IPS-NIHi7 (cell line): ENCODE data around the gene AMPD1.

ENCODE experiments used
- DNase-seq: peaks from one replicate; pipeline ENCODE4 v3.0.0; 2012; ENCODE audit warnings: mixed read lengths; ENCODE audit errors: extremely low spot score

Gene AMPD1

DNA sequence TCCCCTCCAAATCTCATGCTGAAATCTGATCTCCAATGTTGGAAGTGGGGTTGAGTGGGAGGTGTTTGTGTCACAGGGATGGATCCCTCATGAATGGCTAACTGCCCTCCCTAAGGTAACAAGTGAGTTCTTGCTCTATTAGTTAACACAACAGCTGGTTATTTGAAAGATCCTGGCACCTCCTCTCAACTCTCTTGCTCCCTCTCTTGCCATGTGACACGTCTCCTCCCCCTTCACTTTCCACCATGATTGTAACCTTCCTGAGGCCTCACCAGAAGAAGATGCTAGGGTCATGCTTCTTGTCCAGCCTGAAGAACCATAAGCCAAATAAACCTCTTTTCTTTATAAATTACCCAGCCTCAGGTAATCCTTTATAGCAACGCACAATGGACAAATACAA is 54.0 kb downstream of the AMPD1 start:
- DNase-seq: no peak

GRCh38 chr1:114638910-114639309 is 56.4 kb downstream of the AMPD1 start:
- DNase-seq: no peak

DNA sequence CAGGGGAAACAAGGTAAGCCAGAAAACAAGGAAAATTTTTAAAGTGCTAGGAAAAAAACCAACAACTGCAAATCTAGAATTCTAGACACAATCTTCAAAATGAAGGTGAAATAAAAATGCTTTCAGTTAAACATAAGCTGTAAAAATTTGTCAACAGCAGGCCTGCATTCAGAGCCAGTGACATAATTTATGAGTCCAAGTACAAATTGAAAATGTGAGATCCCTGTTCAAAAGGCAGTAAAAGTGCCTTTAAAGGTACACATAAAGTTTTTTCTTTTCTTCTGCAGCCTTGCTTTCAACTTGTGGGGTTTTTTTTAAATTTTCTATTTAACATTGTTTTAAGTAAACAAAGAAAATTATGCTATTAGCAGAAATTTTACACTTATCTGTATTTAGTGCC is 62.9 kb downstream of the AMPD1 start:
- no peak for DNase-seq

DNA sequence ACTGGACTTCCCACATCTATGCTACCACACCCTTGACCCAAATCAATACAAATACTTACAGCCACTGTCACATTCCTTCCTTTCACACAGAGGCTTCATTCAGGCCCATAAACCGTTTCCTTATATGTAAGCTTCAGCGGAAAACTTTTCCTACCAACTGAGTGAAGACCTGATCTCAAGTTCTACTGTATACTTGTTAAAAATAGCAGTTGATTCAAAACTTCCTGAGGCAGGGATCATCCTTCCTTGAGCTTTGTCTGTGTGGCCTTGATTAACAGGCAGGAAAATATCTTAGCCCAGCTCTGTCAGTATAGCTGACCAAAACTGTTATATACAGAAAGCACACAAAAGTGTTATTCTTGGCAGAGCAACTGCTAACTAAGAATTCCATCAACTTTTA is 68.2 kb downstream of the AMPD1 start:
- no peak for DNase-seq

GRCh38 chr1:114623364-114623763 is 72.0 kb downstream of the AMPD1 start:
- no peak for DNase-seq
